Measurements from ENCODE around the gene DOCK2.
"Not testable (repeated sequence)": the region's sequence is repeated elsewhere in the genome, so short reads cannot be mapped to it uniquely, and the experiment has no call there.

DOCK2 gene

DNA sequence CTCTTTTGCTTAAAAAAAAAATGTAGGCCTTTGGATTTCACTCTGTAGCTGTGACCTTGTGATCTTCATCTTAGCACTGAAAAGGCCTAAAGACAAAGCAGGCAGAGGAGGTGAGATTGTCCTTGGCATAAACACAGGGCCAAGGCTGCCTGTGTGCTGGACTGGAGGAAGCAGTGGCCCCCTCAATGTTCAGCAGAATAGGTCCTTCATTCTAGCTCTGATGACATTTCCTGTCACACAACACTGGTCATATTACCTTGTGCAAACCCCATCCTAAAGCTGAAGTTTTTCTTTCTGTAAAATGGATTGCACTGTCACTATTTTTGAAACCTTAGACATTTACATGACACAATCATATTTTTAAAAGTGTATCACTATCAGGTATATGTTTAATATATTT is 195.8 kb downstream of the DOCK2 start:
- DNase-seq = no peak

DNA sequence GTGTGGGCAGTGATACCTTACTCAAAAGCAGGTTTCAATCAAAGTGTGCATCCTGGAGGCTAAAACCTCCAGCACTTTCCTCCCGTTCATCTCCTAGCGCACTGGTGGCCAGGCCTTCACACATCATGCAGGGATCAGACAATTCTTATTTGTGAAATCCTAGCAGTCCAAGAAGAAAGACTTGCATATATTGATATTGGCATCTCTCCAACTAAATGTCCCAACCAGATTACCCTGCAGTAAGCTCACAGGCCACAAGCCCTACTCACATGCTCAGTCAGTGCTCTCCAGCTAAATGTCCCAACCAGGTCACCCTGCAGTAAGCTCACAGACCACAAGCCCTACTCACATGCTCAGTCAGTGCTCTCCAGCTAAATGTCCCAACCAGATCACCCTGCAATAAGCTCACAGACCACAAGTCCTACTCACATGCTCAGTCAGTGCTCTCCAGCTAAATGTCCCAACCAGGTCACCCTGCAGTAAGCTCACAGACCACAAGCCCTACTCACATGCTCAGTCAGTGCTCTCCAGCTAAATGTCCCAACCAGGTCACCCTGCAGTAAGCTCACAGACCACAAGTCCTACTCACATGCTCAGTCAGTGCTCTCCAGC is 196.7 kb downstream of the DOCK2 start:
- DNase-seq = not testable (repeated sequence)

DNA sequence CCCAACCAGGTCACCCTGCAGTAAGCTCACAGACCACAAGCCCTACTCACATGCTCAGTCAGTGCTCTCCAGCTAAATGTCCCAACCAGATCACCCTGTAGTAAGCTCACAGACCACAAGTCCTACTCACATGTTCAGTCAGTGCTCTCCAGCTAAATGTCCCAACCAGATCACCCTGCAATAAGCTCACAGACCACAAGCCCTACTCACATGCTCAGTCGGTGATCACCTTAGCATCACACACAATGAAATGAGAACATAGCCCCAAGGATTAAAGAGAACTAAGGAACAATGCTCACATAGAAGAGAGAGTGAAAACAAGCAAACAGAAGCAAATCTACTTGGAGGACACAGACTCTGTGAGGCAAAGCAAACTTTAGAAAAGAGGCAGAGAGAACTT is 197.5 kb downstream of the DOCK2 start:
- DNase-seq = not testable (repeated sequence)

- no peak for DNase-seq
Measured at GRCh38 chr5:169836835-169837536, 199.9 kb downstream of the DOCK2 start.

DNA sequence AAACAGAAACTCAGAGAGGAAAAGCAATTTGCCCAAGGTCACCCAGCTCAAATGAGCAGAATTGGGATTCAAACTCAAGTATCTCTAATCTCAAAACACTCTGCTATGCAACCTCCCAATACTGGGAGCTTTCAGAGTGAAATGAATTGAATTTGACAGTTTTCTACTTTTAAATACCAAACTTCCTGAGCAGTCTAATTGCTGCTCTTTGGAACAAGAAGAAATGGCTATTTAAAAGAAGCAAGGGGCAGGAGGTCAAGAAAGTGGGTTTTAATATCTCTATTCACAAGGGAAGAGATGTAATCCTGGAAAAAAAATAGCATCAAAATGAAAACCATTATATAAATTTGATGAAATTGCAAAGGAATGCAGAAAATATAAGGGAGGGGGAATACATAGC is 200.6 kb downstream of the DOCK2 start:
- no peak for DNase-seq

DNA sequence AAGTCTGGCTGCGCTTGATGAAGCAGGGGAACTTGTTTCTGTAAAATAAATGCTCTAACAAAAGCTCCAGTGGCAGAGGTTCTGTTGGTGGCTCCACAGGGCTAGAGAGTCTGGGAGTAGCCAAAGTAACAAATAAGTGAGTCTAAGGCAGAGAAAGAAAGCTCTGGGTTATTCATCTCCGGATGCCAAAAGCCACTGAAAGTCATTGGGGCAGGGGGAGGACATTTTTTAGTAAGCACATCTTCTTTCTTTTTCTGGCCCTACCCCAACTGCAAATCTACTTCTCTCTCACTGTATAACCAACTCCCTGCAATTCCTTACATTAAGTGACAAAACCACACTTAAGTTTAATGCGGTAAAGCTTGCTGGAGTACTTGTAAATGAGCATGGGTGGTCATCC is 201.6 kb downstream of the DOCK2 start:
- no peak for DNase-seq

DNA sequence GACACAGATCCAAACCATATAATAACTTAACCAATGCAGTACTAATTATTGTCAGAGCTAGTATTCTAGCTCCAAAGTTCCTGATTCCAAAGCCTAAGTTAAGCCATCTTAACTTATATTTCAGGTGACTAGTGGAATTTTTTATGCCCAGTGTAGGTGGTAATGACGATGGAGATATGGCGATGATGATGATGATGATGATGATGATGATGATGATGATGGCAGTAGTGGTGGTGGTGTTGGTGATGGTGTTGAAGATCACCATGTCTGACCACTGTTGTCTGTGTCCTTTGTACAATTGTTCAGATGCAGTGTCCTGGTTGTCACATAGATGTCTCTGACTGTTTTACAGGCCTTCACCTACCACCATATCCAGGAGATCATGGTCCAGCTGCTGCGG is 203.3 kb downstream of the DOCK2 start:
- DNase-seq = no peak

GRCh38 chr5:169842699-169843098 is 205.6 kb downstream of the DOCK2 start:
- no peak for DNase-seq

DNA sequence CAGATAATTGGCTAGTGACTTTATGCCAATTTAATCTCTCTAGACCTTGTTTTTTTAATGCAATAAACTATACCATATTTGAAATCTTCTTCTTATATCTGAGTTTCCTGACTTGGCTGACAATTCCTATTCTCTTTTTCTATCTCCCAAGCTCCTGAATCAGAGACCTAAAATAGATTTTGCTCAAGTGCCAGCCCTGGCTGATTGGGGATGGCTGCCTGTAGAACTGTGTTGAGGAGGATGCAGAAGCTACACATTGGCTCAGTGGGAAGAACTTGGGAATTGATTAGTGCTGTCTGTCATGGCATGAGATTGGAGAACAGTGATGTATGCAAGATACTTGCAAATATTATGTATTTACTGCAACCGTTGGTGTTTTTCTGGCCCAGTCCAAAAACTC is 210.4 kb downstream of the DOCK2 start:
- no peak for DNase-seq

- DNase-seq = no peak
Measured at GRCh38 chr5:169848271-169848670, 211.2 kb downstream of the DOCK2 start.

GRCh38 chr5:169848792-169849191 is 211.7 kb downstream of the DOCK2 start:
- no peak for DNase-seq

- DNase-seq = no peak
Measured at GRCh38 chr5:169850409-169850808, 213.3 kb downstream of the DOCK2 start.

DNA sequence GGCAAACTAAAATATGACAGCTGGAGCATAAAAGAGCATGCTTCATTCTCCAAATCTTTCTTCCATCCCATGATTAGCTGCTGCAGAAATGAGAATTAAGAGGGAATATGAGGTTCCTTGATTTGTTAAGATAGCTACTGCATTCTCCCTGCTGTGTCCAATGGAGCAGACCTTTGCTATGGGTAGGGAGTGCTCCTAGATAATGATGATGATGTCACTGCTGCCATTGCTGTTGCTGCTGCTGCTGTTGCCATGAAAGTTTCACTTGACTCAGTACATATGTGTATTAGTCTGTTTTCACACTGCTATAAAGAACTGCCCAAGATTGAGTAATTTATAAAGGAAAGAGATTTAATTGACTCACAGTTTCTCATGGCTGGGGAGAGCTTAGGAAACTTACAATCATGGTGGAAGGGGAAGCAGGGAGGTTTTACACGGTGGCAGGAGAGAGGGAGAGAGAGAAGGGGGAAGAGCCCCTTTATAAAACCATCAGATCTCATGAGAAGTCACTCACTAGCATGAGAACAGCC is 214.3 kb downstream of the DOCK2 start:
- no peak for DNase-seq

- DNase-seq = no peak
Measured at GRCh38 chr5:169856571-169856970, 219.5 kb downstream of the DOCK2 start.

- no peak for DNase-seq
Measured at GRCh38 chr5:169860585-169860984, 223.5 kb downstream of the DOCK2 start.

- no peak for DNase-seq
Measured at GRCh38 chr5:169861433-169861832, 224.4 kb downstream of the DOCK2 start.

DNA sequence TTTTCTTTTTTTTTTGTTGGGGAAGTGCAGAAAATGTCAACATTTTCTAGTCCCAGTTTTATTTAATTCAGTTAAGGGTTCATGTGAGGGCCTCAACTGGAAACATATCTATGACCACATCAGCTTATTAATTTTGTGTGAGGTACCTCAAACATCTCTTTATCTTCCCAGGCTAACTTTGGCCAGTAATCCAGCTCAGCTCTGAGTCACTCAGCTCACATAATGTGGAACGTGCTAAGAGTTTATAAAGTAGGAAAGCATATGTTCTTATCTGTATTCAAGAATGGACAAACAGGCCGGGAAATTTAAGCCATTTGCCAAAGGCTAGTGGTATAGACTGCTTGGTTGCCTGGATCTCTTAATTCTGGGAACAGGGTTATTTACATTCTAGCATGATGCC is 224.9 kb downstream of the DOCK2 start:
- DNase-seq = no peak

GRCh38 chr5:169862391-169862811 is 225.3 kb downstream of the DOCK2 start:
- no peak for DNase-seq

DNA sequence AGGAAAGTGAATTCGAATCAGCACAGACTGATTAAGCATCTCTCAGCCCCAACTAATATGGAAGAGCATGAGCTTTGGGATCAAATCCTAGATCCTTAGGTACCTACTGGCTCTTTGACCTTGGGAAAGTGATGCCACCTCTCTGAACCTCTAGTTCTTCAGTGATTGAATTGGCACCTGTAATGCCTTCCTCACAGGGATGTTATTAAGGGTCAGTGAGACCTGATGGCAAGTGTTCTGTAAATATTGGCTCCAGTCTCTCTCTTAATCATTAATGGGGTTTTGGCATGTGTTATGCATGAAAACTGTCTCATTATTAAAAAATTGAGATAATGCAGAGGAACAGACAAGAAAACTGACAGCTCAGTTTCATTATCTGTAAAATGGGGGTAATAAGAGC is 227.4 kb downstream of the DOCK2 start:
- DNase-seq = no peak

DNA sequence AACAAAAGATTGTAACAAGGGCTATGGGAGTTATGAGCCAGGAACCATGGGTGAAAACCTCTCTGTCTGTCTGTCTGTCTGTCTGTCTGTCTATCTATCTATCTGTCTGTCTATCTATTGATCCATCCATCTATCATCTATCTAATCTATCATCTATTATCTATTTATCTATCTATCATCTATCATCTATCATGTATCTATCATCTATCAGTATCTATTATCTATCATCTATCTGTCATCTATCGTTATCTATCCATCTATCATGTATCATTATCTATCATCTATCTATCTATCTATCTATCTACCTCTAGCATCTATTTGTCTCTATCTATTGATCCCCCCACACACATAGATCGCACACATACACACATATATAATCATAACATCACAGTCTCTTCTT is 230.3 kb downstream of the DOCK2 start:
- no peak for DNase-seq

- no peak for DNase-seq
Measured at GRCh38 chr5:169869066-169869465, 232.0 kb downstream of the DOCK2 start.

DNA sequence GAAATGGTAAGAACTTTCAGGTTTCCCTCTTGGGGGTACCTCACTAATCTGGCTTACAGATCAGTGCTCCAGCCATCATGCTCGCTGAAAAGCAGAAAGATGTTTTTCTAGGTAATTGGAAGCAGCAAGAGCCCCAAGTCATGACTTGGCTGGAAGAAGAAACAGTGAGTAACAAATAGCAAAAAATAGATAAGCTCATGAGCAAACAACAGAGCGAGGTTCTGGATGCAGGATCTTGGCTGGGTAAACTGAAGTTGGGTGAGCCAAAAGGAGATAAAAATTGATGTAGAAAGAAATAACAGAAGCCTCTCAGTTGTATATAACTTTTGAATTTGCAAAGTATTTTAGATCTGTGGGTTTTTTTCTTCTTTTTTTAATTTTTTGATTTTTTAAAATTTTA is 233.1 kb downstream of the DOCK2 start:
- no peak for DNase-seq

GRCh38 chr5:169871826-169872490 is 234.9 kb downstream of the DOCK2 start:
- DNase-seq = no peak

DNA sequence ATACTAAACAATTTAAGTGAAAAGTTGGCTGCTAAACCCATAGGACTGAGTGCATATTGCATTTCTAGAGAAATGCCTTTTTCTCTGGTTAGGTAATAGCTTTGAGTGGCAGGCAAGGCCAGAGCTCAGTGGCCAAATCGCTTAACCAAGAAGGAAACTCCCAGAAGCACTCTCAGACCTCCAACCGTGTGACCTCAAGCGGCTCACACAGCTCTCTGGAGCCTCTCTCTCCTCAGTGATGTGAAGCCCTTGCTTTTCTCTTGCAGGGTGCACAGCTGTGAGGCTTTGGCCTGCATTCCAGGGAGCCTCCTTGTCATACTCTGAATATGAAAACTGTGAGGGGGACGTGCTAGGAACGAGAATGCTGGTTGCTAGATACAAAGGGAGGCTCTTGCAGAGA is 236.6 kb downstream of the DOCK2 start:
- DNase-seq = no peak

Measured in activated naive CD4-positive, alpha-beta T cell treated with anti-CD3 and anti-CD28 coated beads, Interleukin-2, amount 50 U/mL, for 16 hours (primary cell).